Body of pancreas (tissue), 4 donors: ENCODE measurements around the gene VPS39. TPM values are rescaled to one million over a fixed set of nuclear protein-coding genes. Genes with fewer than 3 reads are reported as not detected.
A peak's percentile ranks its signal among the peaks of the same experiment; 100 is the strongest.

ENCODE experiments used
- ATAC-seq: fragments of 150-250 bp; one replicate; pipeline ENCODE4 v1.9.1; 2016
- DNase-seq, 4 donors: peaks; one replicate each; pipeline ENCODE4 v3.0.0-alpha.2; 2019
- H3K27ac ChIP-seq, 4 donors: fragments of 200-600 bp; sonication (generic); 1 replicate in 3 of 4; 2 replicates in 1 of 4; pipeline versions ENCODE4 v1.5.1 to v1.6.1; 2016 to 2019; ENCODE audit warnings: mild to moderate bottlenecking in 1 of 4, mixed read lengths in 1 of 4, moderate library complexity in 1 of 4
- H3K27me3 ChIP-seq, 2 donors: fragments of 200-600 bp; sonication (generic); one replicate each; pipeline ENCODE4 v1.6.0; 2016; ENCODE audit warnings: mild to moderate bottlenecking in 1 of 2
- H3K36me3 ChIP-seq, 2 donors: fragments of 200-600 bp; sonication (generic); replicated peaks in 1 of 2; 2 replicates each; pipeline ENCODE4 v1.5.1; 2016; ENCODE audit warnings: low read depth in 2 of 2; ENCODE audit not compliant: insufficient read depth in 1 of 2
- H3K4me1 ChIP-seq: fragments of 200-600 bp; sonication (generic); one replicate; pipeline ENCODE4 v1.6.0; 2016
- H3K4me3 ChIP-seq, 2 donors: fragments of 200-600 bp; sonication (generic); 1 replicate in 1 of 2; 2 replicates in 1 of 2; pipeline ENCODE4 v1.5.1; 2016 to 2019
- H3K9me3 ChIP-seq, 3 donors: fragments of 200-600 bp; sonication (generic); 1 replicate in 2 of 3; 2 replicates in 1 of 3; pipeline ENCODE4 v1.5.1; 2016
- CTCF ChIP-seq, 7 experiments: fragments of 450-650 bp in 4 of 7; fragments of 200-600 bp in 3 of 7; sonication (generic) in 3 of 7; IDR thresholded peaks; one replicate each; pipeline ENCODE4 v1.5.1; 2016 to 2019; ENCODE audit warnings: antibody characterized with exemption in 7 of 7
- POLR2A ChIP-seq, 3 donors: fragments of 450-650 bp; IDR thresholded peaks; one replicate each; pipeline ENCODE4 v1.6.1; 2016; ENCODE audit warnings: antibody characterized with exemption in 3 of 3, mild to moderate bottlenecking in 2 of 3
- WGBS, 2 donors: methylation state at CpG; one replicate each; pipeline ENCODE4 v1.1.5; 2017; 5-methylcytosine and 5-hydroxymethylcytosine counted together
- intact Hi-C: fragments of 100-400 bp; cut with DNase I; formaldehyde crosslinking; loops from one replicate; pipeline ENCODE4 v1.15.1; 2023
- total RNA-seq, 2 donors: library from RNA; depleted of rRNA; stranded (reverse); fragments of >200 nt; gene quantifications; one replicate each; pipeline ENCODE4 v1.1.0, GENCODE V29; 2016

VPS39 gene
- total RNA-seq, 2 donors from 2014 or later = 48.5 to 133 TPM

DNA sequence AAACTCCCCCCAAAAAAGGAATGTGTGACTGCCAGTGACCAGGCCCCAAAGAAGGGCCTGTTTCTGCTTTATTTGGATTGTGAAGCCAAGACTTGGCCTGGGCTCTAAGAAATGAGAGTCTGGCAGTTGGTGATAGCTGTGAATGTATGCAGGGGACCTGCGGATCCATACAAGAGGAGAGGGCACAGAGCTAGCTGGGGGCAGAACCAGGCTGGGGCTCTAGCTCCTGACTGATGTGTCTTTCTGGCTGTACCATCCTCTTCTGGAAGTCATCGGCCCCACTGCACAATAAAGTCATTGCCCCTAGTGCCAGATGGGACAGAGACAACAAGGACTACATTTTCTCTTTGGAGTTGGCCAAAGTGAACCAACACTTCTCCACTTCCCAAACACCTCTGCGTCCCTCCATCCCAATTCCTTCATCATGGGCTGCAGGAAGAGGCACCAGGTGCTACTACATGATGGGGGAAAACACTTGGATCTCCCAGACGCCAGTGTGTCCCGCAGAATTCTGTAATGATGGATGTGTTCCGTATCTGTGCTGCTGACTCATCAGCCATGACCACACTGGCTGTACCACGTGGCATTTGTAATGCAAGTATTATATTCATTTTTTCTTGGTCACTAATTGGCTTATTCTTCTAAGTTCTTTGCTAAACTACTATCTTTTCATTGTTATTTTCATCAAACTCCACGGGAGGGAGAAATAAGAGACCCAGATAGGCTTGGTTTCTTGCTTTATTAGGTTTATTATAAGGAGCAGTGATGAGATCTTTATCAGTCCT lies 49.9 kb downstream of the VPS39 start:
- TF ChIP-seq CTCF (IDR thresholded peaks at IDR 0.05) = no peak
- no peak for TF ChIP-seq POLR2A (IDR thresholded peaks at IDR 0.05)
- WGBS, 2 donors = 88 to 89% methylated on average over 8 of the region's 8 CpGs
- intact Hi-C loops = no loop called here

DNA sequence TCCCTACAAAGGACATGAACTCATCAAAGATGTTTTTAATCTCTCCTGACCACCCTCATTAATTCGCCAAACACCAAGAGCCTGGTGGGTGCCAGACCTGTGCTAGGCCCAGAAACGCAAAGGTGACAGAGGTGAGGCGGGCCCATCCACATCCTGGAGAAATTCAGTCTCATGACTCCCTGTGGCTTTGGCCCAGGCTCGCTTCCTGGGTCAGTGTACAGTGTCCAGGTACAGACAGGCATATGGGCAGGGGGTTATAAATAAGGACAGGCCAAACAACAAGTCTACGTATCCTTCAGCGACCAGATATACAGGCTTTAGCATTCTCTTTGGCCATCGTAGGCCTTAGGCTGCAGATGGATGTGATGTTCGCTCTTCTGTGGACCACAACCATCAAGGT lies 50.7 kb downstream of the VPS39 start:
- H3K27ac ChIP-seq = no peak overlapping the region
- 94 to 100% methylated on average over 8 of the region's 8 CpGs for WGBS, 2 donors

More for the DNA sequence above, 49.9 kb downstream of the VPS39 start:
- ATAC-seq (no peak), DNase-seq (no peak)
- Histone ChIP-seq H3K9me3 (no peaks in the 10 kb centered on the region), H3K4me1 (peaks cover 16% of the 10 kb centered on the region), H3K27ac (no peak overlapping the region), H3K36me3 (peaks cover 1 to 27% of the 10 kb centered on the region in 2 donors), H3K4me3 (no peak overlapping the region), H3K27me3 (no peaks in the 10 kb centered on the region)

DNA sequence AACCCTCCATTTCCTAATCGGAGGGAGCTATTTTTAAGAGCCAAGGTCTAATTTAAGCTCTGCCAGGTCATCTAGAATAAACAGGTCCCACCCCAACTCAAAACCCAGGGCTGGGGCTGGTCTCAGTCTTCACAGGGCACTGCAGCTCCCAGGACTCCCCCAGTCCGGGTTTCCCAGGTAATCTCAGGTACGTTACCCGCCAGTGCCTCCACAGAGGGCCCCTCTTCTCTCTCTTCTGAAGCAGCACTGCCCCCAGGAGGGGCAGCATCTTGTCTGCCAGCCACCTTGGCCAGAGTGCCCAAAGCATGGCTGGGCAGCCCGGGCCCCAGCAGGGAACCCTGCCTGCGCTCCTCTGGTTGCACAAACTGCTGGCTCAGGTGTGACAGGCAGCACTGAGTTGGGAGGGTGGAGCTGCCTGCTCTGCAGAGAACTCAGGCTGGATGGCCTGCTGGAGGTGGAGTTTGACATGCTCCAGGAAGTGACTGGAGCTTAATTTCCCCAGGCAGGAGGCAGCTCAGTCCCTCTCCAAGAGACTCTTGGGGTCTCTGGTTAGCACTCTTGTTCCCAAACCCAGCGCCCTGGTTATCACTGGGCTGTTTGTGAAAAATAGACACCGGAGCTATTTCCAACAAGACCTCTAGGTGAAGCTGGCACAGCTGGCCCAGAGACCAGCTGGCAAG lies 51.7 kb downstream of the VPS39 start, which contains the start of gene PLA2G4F:
Gene PLA2G4F (minus strand): TSS at position 394 of the 680 bp plus-strand sequence. CDS start 87 bp downstream, at position 307.
- Histone ChIP-seq H3K36me3 (peaks cover 0 to 17% of the 10 kb centered on the region in 2 donors), H3K4me3 (no peak within 1 kb of the TSS), H3K4me1 (peaks cover 16% of the 10 kb centered on the region), H3K27ac (peak within 1 kb of the TSS; percentile 12 to 71 (median 58)), H3K27me3 (no peaks in the 10 kb centered on the region), H3K9me3 (no peaks in the 10 kb centered on the region)
- WGBS, 2 donors = 31 to 43% methylated on average over 6 to 8 of the region's 8 CpGs
- DNase-seq (peak; percentile 72 to 84 (median 80)), ATAC-seq (peak; percentile 90)
- TF ChIP-seq POLR2A (IDR thresholded peaks at IDR 0.05) (peak in 2 of 3 donors; percentile 60 to 67), CTCF (IDR thresholded peaks at IDR 0.05) (peak in 2 of 7 experiments; percentile 25)
- intact Hi-C loops = no loop called here

More for the DNA sequence above, 50.7 kb downstream of the VPS39 start:
- Histone ChIP-seq H3K36me3 (peaks cover 0 to 23% of the 10 kb centered on the region in 2 donors), H3K9me3 (no peaks in the 10 kb centered on the region), H3K4me1 (peaks cover 16% of the 10 kb centered on the region), H3K27me3 (no peaks in the 10 kb centered on the region), H3K4me3 (no peak overlapping the region)
- TF ChIP-seq POLR2A (IDR thresholded peaks at IDR 0.05) (no peak), CTCF (IDR thresholded peaks at IDR 0.05) (no peak)
- intact Hi-C loops = no loop called here
- ATAC-seq (no peak), DNase-seq (no peak)

DNA sequence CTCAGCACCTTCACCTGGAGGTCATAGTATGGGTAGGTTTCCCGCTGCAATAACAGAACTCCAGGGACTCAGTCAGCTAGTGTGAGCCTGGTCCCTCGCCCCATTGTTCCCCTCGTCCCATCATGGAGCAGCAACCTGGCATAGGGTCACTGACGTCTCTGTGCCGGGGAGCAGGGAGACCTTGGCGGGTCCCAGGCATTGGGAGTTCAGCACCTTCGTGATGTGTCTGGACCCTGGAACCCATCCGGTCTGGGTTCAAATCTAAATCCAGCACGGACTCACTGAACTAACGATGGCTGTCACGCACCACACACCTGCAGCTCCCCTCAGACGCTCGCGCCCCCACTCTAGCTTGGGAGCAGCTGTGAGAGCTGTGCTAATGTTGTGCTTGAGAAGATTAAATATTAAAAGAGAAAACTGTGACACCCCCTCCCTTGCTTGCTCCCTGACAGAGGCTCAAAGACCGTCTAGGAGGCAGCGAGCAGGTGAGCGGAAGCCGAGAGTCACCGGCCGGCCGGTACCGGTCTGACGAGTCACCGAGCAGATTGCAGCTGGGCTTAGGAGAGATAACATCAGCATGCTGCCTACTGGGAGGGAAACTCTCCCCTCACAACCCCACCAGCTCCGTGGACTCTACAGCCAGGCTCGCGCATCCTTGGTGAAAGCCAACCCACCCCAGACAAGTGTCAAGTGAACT lies 52.4 kb downstream of the VPS39 start:
- ATAC-seq = peak; percentile 66
- no peak overlapping the region for H3K4me3 ChIP-seq

More for the DNA sequence above, 52.4 kb downstream of the VPS39 start:
- TF ChIP-seq POLR2A (IDR thresholded peaks at IDR 0.05) (no peak), CTCF (IDR thresholded peaks at IDR 0.05) (no peak)
- intact Hi-C loops = no loop called here
- Histone ChIP-seq H3K27me3 (no peaks in the 10 kb centered on the region), H3K27ac (peak overlapping the region in 3 of 4 donors; percentile 12 to 71 (median 69)), H3K4me1 (peaks cover 16% of the 10 kb centered on the region), H3K9me3 (no peaks in the 10 kb centered on the region), H3K36me3 (peaks cover 0 to 10% of the 10 kb centered on the region in 2 donors)
- DNase-seq = peak; percentile 49 to 73 (median 59)
- 35 to 36% methylated on average over 25 to 27 of the region's 27 CpGs for WGBS, 2 donors
